NT2/D1 (cell line): ENCODE results near the gene FXN.

Source experiments
- SUZ12 ChIP-seq: IDR thresholded peaks from 2 replicates; pipeline ENCODE4 v1.6.1; 2011; ENCODE audit not compliant: insufficient read length, insufficient read depth; ENCODE audit errors: extremely low read depth
- YY1 ChIP-seq: IDR thresholded peaks from 2 replicates; pipeline ENCODE4 v1.6.1; 2011; ENCODE audit not compliant: insufficient read length, insufficient read depth

- TF ChIP-seq YY1 (no peak), SUZ12 (no peak)
Observed at GRCh38 chr9:69018737-69019136, 16.8 kb upstream of the FXN start.
